Hepatocyte (in vitro differentiated cells): Measurements from ENCODE around the gene SLC10A2. TPM values are rescaled to one million over a fixed set of nuclear protein-coding genes. Genes with fewer than 3 reads are reported as not detected.

ENCODE experiments used
- DNase-seq: peaks from one replicate; pipeline ENCODE4 v3.0.0-alpha.2; 2016; ENCODE audit warnings: low spot score
- H2AFZ ChIP-seq: fragments of 200-600 bp; sonication (generic); 2 replicates; pipeline ENCODE4 v1.6.0; 2016; ENCODE audit warnings: antibody characterized with exemption, mild to moderate bottlenecking
- H3K27ac ChIP-seq: fragments of 200-600 bp; sonication (generic); 2 replicates; pipeline ENCODE4 v1.5.1; 2016; ENCODE audit warnings: mild to moderate bottlenecking
- H3K27me3 ChIP-seq: fragments of 200-600 bp; sonication (generic); 2 replicates; pipeline ENCODE4 v1.6.1; 2016
- H3K36me3 ChIP-seq: fragments of 200-600 bp; sonication (generic); replicated peaks from 2 replicates; pipeline ENCODE4 v1.5.1; 2016; ENCODE audit warnings: low read depth; ENCODE audit not compliant: insufficient read depth
- H3K4me1 ChIP-seq: fragments of 200-600 bp; sonication (generic); 2 replicates; pipeline ENCODE4 v1.5.1; 2016; ENCODE audit warnings: mild to moderate bottlenecking, moderate library complexity; ENCODE audit not compliant: insufficient read depth
- H3K4me2 ChIP-seq: fragments of 200-600 bp; sonication (generic); 2 replicates; pipeline ENCODE4 v1.6.0; 2016
- H3K4me3 ChIP-seq: fragments of 200-600 bp; sonication (generic); 2 replicates; pipeline ENCODE4 v1.5.1; 2016; ENCODE audit warnings: mild to moderate bottlenecking
- H3K79me2 ChIP-seq: fragments of 200-600 bp; sonication (generic); 2 replicates; pipeline ENCODE4 v1.6.0; 2017; ENCODE audit warnings: mild to moderate bottlenecking
- H3K9me2 ChIP-seq: fragments of 200-600 bp; sonication (generic); replicated peaks from 2 replicates; pipeline ENCODE4 v1.6.0; 2017; ENCODE audit warnings: mild to moderate bottlenecking; ENCODE audit not compliant: insufficient read depth
- H3K9me3 ChIP-seq: fragments of 200-600 bp; sonication (generic); 2 replicates; pipeline ENCODE4 v1.5.1; 2016; ENCODE audit warnings: low read depth, mild to moderate bottlenecking
- H4K20me1 ChIP-seq: fragments of 200-600 bp; sonication (generic); 2 replicates; pipeline ENCODE4 v1.6.0; 2016; ENCODE audit warnings: mild to moderate bottlenecking; ENCODE audit not compliant: insufficient read depth, poor library complexity, severe bottlenecking
- EZH2 ChIP-seq: fragments of 200-600 bp; sonication (generic); IDR thresholded peaks from 2 replicates; pipeline ENCODE4 v1.6.1; 2016; ENCODE audit warnings: antibody characterized with exemption, mild to moderate bottlenecking, borderline replicate concordance
- EZH2phosphoT487 ChIP-seq: fragments of 200-600 bp; sonication (generic); IDR thresholded peaks from one replicate; pipeline ENCODE4 v1.6.1; 2018; ENCODE audit warnings: antibody characterized with exemption, mild to moderate bottlenecking, low read depth, moderate library complexity; ENCODE audit not compliant: unreplicated experiment, severe bottlenecking
- WGBS: methylation state at CpG from one replicate; pipeline ENCODE4 v1.1.6; 2016; ENCODE audit warnings: low lambda C conversion rate; ENCODE audit errors: missing lambda C conversion rate; 5-methylcytosine and 5-hydroxymethylcytosine counted together
- polyA plus RNA-seq: library from polyadenylated mRNA; unstranded; fragments of >200 nt; fragmentation: Nextera tagmentation; extraction: Ambion mirVana; gene quantifications from 2 replicates; pipeline ENCODE4 v1.2.1, GENCODE V29; 2016
- total RNA-seq: library from RNA; depleted of rRNA; stranded (reverse); fragments of >200 nt; gene quantifications from 2 replicates; pipeline ENCODE4 v1.2.3, GENCODE V29; 2014
- TF ChIP-seq, protein P1 (sequence below): fragments of 200-600 bp; sonication (generic); IDR thresholded peaks from 2 replicates; pipeline ENCODE4 v1.5.1; 2016; ENCODE audit warnings: antibody characterized with exemption, mild to moderate bottlenecking; ENCODE audit not compliant: poor library complexity

Gene SLC10A2
- total and polyA plus RNA-seq, 2 experiments from 2014 or later, result 0.63 to 1.8 TPM

GRCh38 chr13:103101901-103102300 is 35.7 kb upstream of the SLC10A2 start:
- 75% methylated on average over 7 of the region's 7 CpGs for WGBS
- H3K9me2 ChIP-seq, result no peaks in the 10 kb centered on the region
- H3K27ac ChIP-seq, result no peak overlapping the region
- no peak for DNase-seq
- no peaks in the 10 kb centered on the region for H3K36me3 ChIP-seq
- H3K79me2 ChIP-seq, result no peaks in the 10 kb centered on the region
- no peak overlapping the region for H3K4me3 ChIP-seq
- no peaks in the 10 kb centered on the region for H3K9me3 ChIP-seq
- TF ChIP-seq EZH2phosphoT487 (no peak), EZH2 (no peak)
- TF ChIP-seq, protein P1, sequence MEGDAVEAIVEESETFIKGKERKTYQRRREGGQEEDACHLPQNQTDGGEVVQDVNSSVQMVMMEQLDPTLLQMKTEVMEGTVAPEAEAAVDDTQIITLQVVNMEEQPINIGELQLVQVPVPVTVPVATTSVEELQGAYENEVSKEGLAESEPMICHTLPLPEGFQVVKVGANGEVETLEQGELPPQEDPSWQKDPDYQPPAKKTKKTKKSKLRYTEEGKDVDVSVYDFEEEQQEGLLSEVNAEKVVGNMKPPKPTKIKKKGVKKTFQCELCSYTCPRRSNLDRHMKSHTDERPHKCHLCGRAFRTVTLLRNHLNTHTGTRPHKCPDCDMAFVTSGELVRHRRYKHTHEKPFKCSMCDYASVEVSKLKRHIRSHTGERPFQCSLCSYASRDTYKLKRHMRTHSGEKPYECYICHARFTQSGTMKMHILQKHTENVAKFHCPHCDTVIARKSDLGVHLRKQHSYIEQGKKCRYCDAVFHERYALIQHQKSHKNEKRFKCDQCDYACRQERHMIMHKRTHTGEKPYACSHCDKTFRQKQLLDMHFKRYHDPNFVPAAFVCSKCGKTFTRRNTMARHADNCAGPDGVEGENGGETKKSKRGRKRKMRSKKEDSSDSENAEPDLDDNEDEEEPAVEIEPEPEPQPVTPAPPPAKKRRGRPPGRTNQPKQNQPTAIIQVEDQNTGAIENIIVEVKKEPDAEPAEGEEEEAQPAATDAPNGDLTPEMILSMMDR, result no peak
- no peaks in the 10 kb centered on the region for H4K20me1 ChIP-seq
- H3K27me3 ChIP-seq, result no peaks in the 10 kb centered on the region
- no peak overlapping the region for H2AFZ ChIP-seq
- H3K4me1 ChIP-seq, result no peaks in the 10 kb centered on the region
- H3K4me2 ChIP-seq, result no peak overlapping the region

- TF ChIP-seq, protein P1, result no peak
- TF ChIP-seq EZH2phosphoT487 (no peak), EZH2 (no peak)
- Histone ChIP-seq H2AFZ (no peak overlapping the region), H3K79me2 (no peaks in the 10 kb centered on the region), H3K27me3 (no peaks in the 10 kb centered on the region), H3K36me3 (no peaks in the 10 kb centered on the region), H3K27ac (no peak overlapping the region), H3K4me1 (no peaks in the 10 kb centered on the region), H3K4me2 (no peak overlapping the region), H3K9me2 (no peaks in the 10 kb centered on the region), H3K9me3 (no peaks in the 10 kb centered on the region), H3K4me3 (no peak overlapping the region), H4K20me1 (no peaks in the 10 kb centered on the region)
- no peak for DNase-seq
- WGBS, result 46% methylated on average over 2 of the region's 2 CpGs
Measured at GRCh38 chr13:103101500-103101899, 35.3 kb upstream of the SLC10A2 start.

DNA sequence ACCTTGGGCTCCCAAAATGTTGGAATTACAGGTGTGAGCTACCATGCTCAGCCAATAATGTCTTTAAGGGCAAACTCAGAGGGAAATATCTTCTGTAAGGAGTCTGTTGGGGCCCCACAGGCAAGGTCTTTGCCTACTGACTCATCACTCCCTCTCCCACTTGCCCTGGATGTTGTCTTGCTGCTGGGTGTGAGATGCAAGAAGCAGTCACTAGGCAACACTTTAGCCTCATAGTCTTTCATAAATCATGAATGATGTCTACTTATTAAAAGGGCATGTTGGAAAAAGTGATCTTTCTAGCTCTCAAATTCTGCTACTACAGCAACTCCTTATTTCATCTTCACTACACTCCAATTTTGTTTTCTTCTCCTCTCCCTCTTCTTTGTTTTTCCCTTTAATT is 34.6 kb upstream of the SLC10A2 start:
- no peak overlapping the region for H3K27ac ChIP-seq
- no peaks in the 10 kb centered on the region for H3K79me2 ChIP-seq
- no peak overlapping the region for H3K4me2 ChIP-seq
- no peak overlapping the region for H2AFZ ChIP-seq
- TF ChIP-seq EZH2phosphoT487 (no peak), EZH2 (no peak)
- TF ChIP-seq, protein P1, result no peak
- no peaks in the 10 kb centered on the region for H3K9me3 ChIP-seq
- no peaks in the 10 kb centered on the region for H3K27me3 ChIP-seq
- H3K4me1 ChIP-seq, result no peaks in the 10 kb centered on the region
- no peaks in the 10 kb centered on the region for H4K20me1 ChIP-seq
- DNase-seq, result peak; percentile 40
- H3K4me3 ChIP-seq, result no peak overlapping the region
- no peaks in the 10 kb centered on the region for H3K9me2 ChIP-seq
- H3K36me3 ChIP-seq, result no peaks in the 10 kb centered on the region
